GM18870 (cell line): ENCODE data around the gene HIPK2.
"Not testable (repeated sequence)": the region's sequence is repeated elsewhere in the genome, so short reads cannot be mapped to it uniquely, and the experiment has no call there.

Experiments used
- ATAC-seq: cut with Tn5 transposase; IDR thresholded peaks from one replicate; pipeline ENCODE4 v1.9.1; 2021; ENCODE audit warnings: moderate library complexity; ENCODE audit not compliant: unreplicated experiment

The HIPK2 gene

GRCh38 chr7:139557857-139558581, 219.8 kb downstream of the HIPK2 start:
- ATAC-seq, result no peak

- not testable (repeated sequence) for ATAC-seq
Observed at GRCh38 chr7:139553991-139554700, 223.7 kb downstream of the HIPK2 start.

- ATAC-seq, result no peak
Observed at GRCh38 chr7:139548302-139549028, 229.3 kb downstream of the HIPK2 start.

GRCh38 chr7:139544645-139545044, 233.2 kb downstream of the HIPK2 start:
- no peak for ATAC-seq

- ATAC-seq, result no peak
Observed at GRCh38 chr7:139543801-139544603, 233.8 kb downstream of the HIPK2 start.

- no peak for ATAC-seq
Observed at GRCh38 chr7:139542308-139543151, 235.3 kb downstream of the HIPK2 start.

GRCh38 chr7:139541600-139542307, 236.0 kb downstream of the HIPK2 start:
- no peak for ATAC-seq

GRCh38 chr7:139540203-139540602, 237.6 kb downstream of the HIPK2 start:
- no peak for ATAC-seq

GRCh38 chr7:139538881-139539635, 238.7 kb downstream of the HIPK2 start:
- ATAC-seq, result no peak

- no peak for ATAC-seq
Observed at GRCh38 chr7:139536152-139536551, 241.6 kb downstream of the HIPK2 start.

- no peak for ATAC-seq
Observed at GRCh38 chr7:139534966-139535651, 242.7 kb downstream of the HIPK2 start.

- no peak for ATAC-seq
Observed at GRCh38 chr7:139534096-139534495, 243.7 kb downstream of the HIPK2 start.

GRCh38 chr7:139532636-139533155, 245.1 kb downstream of the HIPK2 start:
- ATAC-seq, result no peak

GRCh38 chr7:139531094-139531493, 246.7 kb downstream of the HIPK2 start:
- ATAC-seq, result no peak

- ATAC-seq, result no peak
Observed at GRCh38 chr7:139526578-139527544, 250.9 kb downstream of the HIPK2 start.

- no peak for ATAC-seq
Observed at GRCh38 chr7:139525750-139526149, 252.0 kb downstream of the HIPK2 start.

GRCh38 chr7:139525239-139525638, 252.6 kb downstream of the HIPK2 start:
- ATAC-seq, result no peak
